ENCODE results near the gene ALK. TPM values are rescaled to one million over a fixed set of nuclear protein-coding genes. Genes with fewer than 3 reads are reported as not detected.
A peak's percentile ranks its signal among the peaks of the same experiment; 100 is the strongest.

The ALK gene
- total and polyA plus RNA-seq, 7 experiments from 2014 or later = 0.13 TPM; not detected in 6

GRCh38 chr2:29165362-29166241 is 755.8 kb downstream of the ALK start:
- peaks cover 4 to 36% (median 12%) of the 10 kb centered on the region in 3 experiments for H3K36me3 ChIP-seq (ENCODE audit: control insufficient read depth in 2 of 3, insufficient read depth in 3 of 3, low read length in 3 of 3)
- ChIA-PET POLR2A (no interaction called here), CTCF (no interaction called here)
- H3K27me3 Mint-ChIP-seq = no peaks in the 10 kb centered on the region
- H3K27me3 ChIP-seq (ENCODE audit: control insufficient read depth in 2 of 2, insufficient read depth in 2 of 2, low read length in 2 of 2) = no peaks in the 10 kb centered on the region
- H3K9me3 ChIP-seq (ENCODE audit: control insufficient read depth in 2 of 3, low read length in 3 of 3) = no peaks in the 10 kb centered on the region
- no peak for DNase-seq
- no peak overlapping the region for H3K4me3 Mint-ChIP-seq
- no peaks in the 10 kb centered on the region for H3K4me1 ChIP-seq (ENCODE audit: control insufficient read depth in 2 of 2, insufficient read depth in 2 of 2, low read length in 2 of 2)
- intact Hi-C loops (cut with micrococcal nuclease) = no loop called here
- H3K4me1 Mint-ChIP-seq = peaks cover 0 to 5% (median 0%) of the 10 kb centered on the region in 7 donors
- no peaks in the 10 kb centered on the region for H3K9me3 Mint-ChIP-seq
- no peak overlapping the region for H3K4me3 ChIP-seq (ENCODE audit: low read length)
- H3K27ac Mint-ChIP-seq = peak overlapping the region in 4 of 9 donors; percentile 10 to 63 (median 52)
- no peak overlapping the region for H3K27ac ChIP-seq (ENCODE audit: low read depth, low read length)
- ATAC-seq = no peak
- H3K36me3 Mint-ChIP-seq = peaks cover 9 to 60% (median 26%) of the 10 kb centered on the region in 5 donors

GRCh38 chr2:29164091-29164846 is 757.1 kb downstream of the ALK start:
- Mint-ChIP-seq H3K27ac (no peak overlapping the region), H3K27me3 (no peaks in the 10 kb centered on the region), H3K4me3 (no peak overlapping the region), H3K9me3 (no peaks in the 10 kb centered on the region), H3K4me1 (peaks cover 0 to 1% (median 0%) of the 10 kb centered on the region in 7 donors), H3K36me3 (peaks cover 10 to 55% (median 18%) of the 10 kb centered on the region in 5 donors)
- no peak overlapping the region for H3K4me3 ChIP-seq (ENCODE audit: low read length)
- ATAC-seq (no peak), DNase-seq (no peak)
- H3K4me1 ChIP-seq (ENCODE audit: control insufficient read depth in 2 of 2, insufficient read depth in 2 of 2, low read length in 2 of 2) = no peaks in the 10 kb centered on the region
- intact Hi-C loops (cut with micrococcal nuclease) = loop anchor here in 1 of 2 donors (5.0 kb wide), 1 partner anchor 37 kb away; no protein-coding TSS in a partner anchor
- POLR2A ChIA-PET = no interaction called here
- no peaks in the 10 kb centered on the region for H3K9me3 ChIP-seq (ENCODE audit: control insufficient read depth in 2 of 3, low read length in 3 of 3)
- no peaks in the 10 kb centered on the region for H3K27me3 ChIP-seq (ENCODE audit: control insufficient read depth in 2 of 2, insufficient read depth in 2 of 2, low read length in 2 of 2)
- no peak overlapping the region for H3K27ac ChIP-seq (ENCODE audit: low read depth, low read length)
- CTCF ChIA-PET = no interaction called here
- H3K36me3 ChIP-seq (ENCODE audit: control insufficient read depth in 2 of 3, insufficient read depth in 3 of 3, low read length in 3 of 3) = peaks cover 4 to 48% (median 21%) of the 10 kb centered on the region in 3 experiments

- DNase-seq (no peak), ATAC-seq (no peak)
- no peaks in the 10 kb centered on the region for H3K9me3 ChIP-seq (ENCODE audit: control insufficient read depth in 2 of 3, low read length in 3 of 3)
- intact Hi-C loops (cut with micrococcal nuclease) = loop anchor here in 1 of 2 donors (5.0 kb wide), 1 partner anchor 35 kb away; no protein-coding TSS in a partner anchor
- peaks cover 4 to 62% (median 25%) of the 10 kb centered on the region in 3 experiments for H3K36me3 ChIP-seq (ENCODE audit: control insufficient read depth in 2 of 3, insufficient read depth in 3 of 3, low read length in 3 of 3)
- peaks cover 0 to 1% (median 0%) of the 10 kb centered on the region in 7 donors for H3K4me1 Mint-ChIP-seq
- peaks cover 14 to 61% (median 15%) of the 10 kb centered on the region in 5 donors for H3K36me3 Mint-ChIP-seq
- no peaks in the 10 kb centered on the region for H3K27me3 Mint-ChIP-seq
- H3K4me1 ChIP-seq (ENCODE audit: control insufficient read depth in 2 of 2, insufficient read depth in 2 of 2, low read length in 2 of 2) = no peaks in the 10 kb centered on the region
- CTCF ChIA-PET = no interaction called here
- H3K4me3 Mint-ChIP-seq = no peak overlapping the region
- no peaks in the 10 kb centered on the region for H3K27me3 ChIP-seq (ENCODE audit: control insufficient read depth in 2 of 2, insufficient read depth in 2 of 2, low read length in 2 of 2)
- no peaks in the 10 kb centered on the region for H3K9me3 Mint-ChIP-seq
- H3K27ac ChIP-seq (ENCODE audit: low read depth, low read length) = no peak overlapping the region
- POLR2A ChIA-PET = no interaction called here
- H3K4me3 ChIP-seq (ENCODE audit: low read length) = no peak overlapping the region
- H3K27ac Mint-ChIP-seq = peak overlapping the region in 3 of 9 donors; percentile 34 to 51 (median 46)
Observed at GRCh38 chr2:29162204-29162928, 759.0 kb downstream of the ALK start.

DNA sequence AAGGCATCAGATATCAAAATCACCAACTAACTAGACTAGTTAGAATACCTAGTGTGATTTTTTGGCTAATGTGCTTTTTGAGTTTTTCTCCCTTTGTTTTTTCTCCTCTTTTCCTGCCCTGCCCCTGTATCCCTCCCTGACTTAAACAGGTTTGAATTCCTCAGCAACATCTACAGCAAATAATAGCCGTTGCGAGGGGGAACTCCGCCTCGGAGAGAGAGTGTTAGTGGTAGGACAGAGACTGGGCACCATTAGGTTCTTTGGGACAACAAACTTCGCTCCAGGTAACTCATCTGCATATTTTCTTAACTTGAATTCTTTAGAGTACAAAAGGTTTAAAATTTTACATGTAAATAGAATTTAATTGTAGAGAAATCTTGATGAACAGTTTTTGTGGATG is 761.2 kb downstream of the ALK start:
- intact Hi-C loops (cut with micrococcal nuclease) = loop anchor here in 1 of 2 donors (5.0 kb wide), 1 partner anchor 33 kb away; no protein-coding TSS in a partner anchor
- ChIA-PET CTCF (no interaction called here), POLR2A (no interaction called here)
- Mint-ChIP-seq H3K4me3 (no peak overlapping the region), H3K36me3 (peaks cover 15 to 58% (median 23%) of the 10 kb centered on the region in 5 donors), H3K27ac (no peak overlapping the region), H3K9me3 (no peaks in the 10 kb centered on the region), H3K27me3 (no peaks in the 10 kb centered on the region), H3K4me1 (no peaks in the 10 kb centered on the region)
- Histone ChIP-seq H3K4me3 (ENCODE audit: low read length) (no peak overlapping the region), H3K27me3 (ENCODE audit: control insufficient read depth in 2 of 2, insufficient read depth in 2 of 2, low read length in 2 of 2) (no peaks in the 10 kb centered on the region), H3K9me3 (ENCODE audit: control insufficient read depth in 2 of 3, low read length in 3 of 3) (no peaks in the 10 kb centered on the region), H3K36me3 (ENCODE audit: control insufficient read depth in 2 of 3, insufficient read depth in 3 of 3, low read length in 3 of 3) (peaks cover 8 to 59% (median 32%) of the 10 kb centered on the region in 3 experiments), H3K27ac (ENCODE audit: low read depth, low read length) (no peak overlapping the region), H3K4me1 (ENCODE audit: control insufficient read depth in 2 of 2, insufficient read depth in 2 of 2, low read length in 2 of 2) (no peaks in the 10 kb centered on the region)
- ATAC-seq (no peak), DNase-seq (no peak)

GRCh38 chr2:29159125-29159524 is 762.3 kb downstream of the ALK start:
- Mint-ChIP-seq H3K4me3 (no peak overlapping the region), H3K27ac (peak overlapping the region in 2 of 9 donors; percentile 28 to 74), H3K4me1 (no peaks in the 10 kb centered on the region), H3K36me3 (peaks cover 20 to 68% (median 23%) of the 10 kb centered on the region in 5 donors), H3K9me3 (no peaks in the 10 kb centered on the region), H3K27me3 (no peaks in the 10 kb centered on the region)
- Histone ChIP-seq H3K27ac (ENCODE audit: low read depth, low read length) (no peak overlapping the region), H3K36me3 (ENCODE audit: control insufficient read depth in 2 of 3, insufficient read depth in 3 of 3, low read length in 3 of 3) (peaks cover 14 to 60% (median 42%) of the 10 kb centered on the region in 3 experiments), H3K9me3 (ENCODE audit: control insufficient read depth in 2 of 3, low read length in 3 of 3) (no peaks in the 10 kb centered on the region), H3K4me3 (ENCODE audit: low read length) (no peak overlapping the region), H3K27me3 (ENCODE audit: control insufficient read depth in 2 of 2, insufficient read depth in 2 of 2, low read length in 2 of 2) (no peaks in the 10 kb centered on the region), H3K4me1 (ENCODE audit: control insufficient read depth in 2 of 2, insufficient read depth in 2 of 2, low read length in 2 of 2) (no peaks in the 10 kb centered on the region)
- intact Hi-C loops (cut with micrococcal nuclease) = no loop called here
- DNase-seq = no peak
- ATAC-seq = no peak
- ChIA-PET POLR2A (no interaction called here), CTCF (interaction anchor here (0.6 kb wide), 1 partner anchor 163 kb away, joined by 3 read pairs; no protein-coding TSS in a partner anchor)

DNA sequence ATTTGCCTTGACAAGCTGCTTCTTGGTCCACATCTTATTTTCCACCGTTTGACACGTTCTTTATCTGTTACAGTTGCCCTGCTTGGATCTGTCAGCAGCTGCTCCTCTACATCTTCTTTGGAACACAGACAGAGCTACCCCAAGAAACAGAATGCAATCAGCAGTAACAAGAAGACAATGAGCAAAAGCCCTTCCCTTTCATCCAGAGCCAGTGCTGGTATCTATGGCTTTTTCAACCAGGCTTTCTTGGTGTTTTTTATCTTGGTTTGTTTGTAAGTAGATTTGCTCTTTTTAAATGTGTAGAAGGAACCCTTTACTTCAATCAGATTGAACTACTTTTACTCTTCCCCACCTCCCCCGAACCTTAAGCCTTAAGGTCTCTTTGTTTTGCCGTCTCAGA is 764.3 kb downstream of the ALK start:
- Mint-ChIP-seq H3K36me3 (peaks cover 28 to 79% (median 34%) of the 10 kb centered on the region in 5 donors), H3K4me3 (no peak overlapping the region), H3K27ac (peak overlapping the region in 2 of 9 donors; percentile 9 to 43), H3K4me1 (no peaks in the 10 kb centered on the region), H3K9me3 (no peaks in the 10 kb centered on the region), H3K27me3 (no peaks in the 10 kb centered on the region)
- ATAC-seq (no peak), DNase-seq (no peak)
- no peak overlapping the region for H3K27ac ChIP-seq (ENCODE audit: low read depth, low read length)
- ChIA-PET POLR2A (no interaction called here), CTCF (no interaction called here)
- no peaks in the 10 kb centered on the region for H3K27me3 ChIP-seq (ENCODE audit: control insufficient read depth in 2 of 2, insufficient read depth in 2 of 2, low read length in 2 of 2)
- H3K4me1 ChIP-seq (ENCODE audit: control insufficient read depth in 2 of 2, insufficient read depth in 2 of 2, low read length in 2 of 2) = no peaks in the 10 kb centered on the region
- no peak overlapping the region for H3K4me3 ChIP-seq (ENCODE audit: low read length)
- H3K36me3 ChIP-seq (ENCODE audit: control insufficient read depth in 2 of 3, insufficient read depth in 3 of 3, low read length in 3 of 3) = peaks cover 17 to 73% (median 50%) of the 10 kb centered on the region in 3 experiments
- intact Hi-C loops (cut with micrococcal nuclease) = no loop called here
- H3K9me3 ChIP-seq (ENCODE audit: control insufficient read depth in 2 of 3, low read length in 3 of 3) = no peaks in the 10 kb centered on the region

Data from naive thymus-derived CD4-positive, alpha-beta T cell (primary cell).